GM12801 (cell line): ENCODE measurements around the gene HAPSTR1.

Source experiments
- CTCF ChIP-seq: IDR thresholded peaks from one replicate; pipeline ENCODE4 v1.5.1; 2011; ENCODE audit warnings: control low read depth; ENCODE audit not compliant: insufficient read length; ENCODE audit errors: extremely low read depth

HAPSTR1 gene

DNA sequence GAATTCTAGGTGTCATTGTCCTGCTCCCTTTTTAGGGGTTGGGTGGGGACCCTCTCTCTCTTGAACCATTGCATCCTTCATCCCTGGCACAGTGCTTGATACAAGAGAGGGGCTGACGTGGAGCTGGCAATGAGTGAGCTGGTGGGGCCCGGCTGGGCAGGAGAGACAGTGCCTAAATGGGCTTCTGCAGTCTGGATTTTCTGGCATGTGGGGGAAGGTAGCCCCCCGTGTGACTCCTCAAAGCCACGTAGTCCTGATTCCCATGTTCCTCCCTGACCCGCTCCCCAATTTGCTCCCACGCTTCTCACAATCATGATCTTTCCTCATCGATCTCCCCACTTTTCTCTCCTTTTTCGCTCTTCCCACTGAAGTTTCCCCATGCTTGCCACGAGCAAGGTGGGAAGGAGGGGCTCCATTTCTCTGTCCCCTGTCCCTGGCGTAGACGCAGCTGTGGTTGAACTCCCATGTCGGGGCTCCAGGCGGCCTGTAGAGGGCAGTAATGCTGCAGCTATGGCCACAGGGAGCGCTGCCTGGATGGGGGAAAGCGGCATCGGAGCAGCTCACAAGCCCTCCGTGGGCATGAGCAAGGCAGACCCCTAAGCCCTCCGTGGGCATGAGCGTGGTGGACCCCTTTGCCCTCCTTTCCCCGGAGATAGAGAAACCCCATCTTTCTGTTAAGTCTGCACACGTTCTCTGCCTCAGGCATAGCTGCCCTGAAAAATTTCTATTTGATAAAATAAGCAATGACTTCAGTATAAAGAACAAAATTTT, 47.5 kb downstream of the HAPSTR1 start:
- TF ChIP-seq CTCF: no peak

DNA sequence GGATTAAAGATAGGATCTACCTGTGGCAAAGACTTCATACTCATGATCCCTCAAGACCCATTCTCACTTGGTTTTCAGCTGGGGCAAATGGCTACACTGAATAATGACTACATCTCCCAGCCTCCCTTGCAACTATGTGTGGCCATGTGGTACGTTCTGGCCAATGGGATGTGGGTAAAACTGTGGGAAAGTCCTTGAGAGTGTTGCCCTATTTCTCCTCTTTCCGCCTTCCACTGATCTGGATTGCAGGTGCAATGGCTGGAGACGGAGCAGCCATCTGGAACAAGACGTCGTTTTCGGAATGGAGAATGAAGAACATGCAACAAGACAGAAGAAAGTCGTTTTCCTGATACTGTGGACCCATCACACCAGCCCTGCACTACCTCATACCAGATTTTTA, 48.5 kb downstream of the HAPSTR1 start:
- no peak for TF ChIP-seq CTCF
